SH-SY5Y (cell line): Measurements from ENCODE around the gene BCO2.

Experiments used
- GATA2 ChIP-seq: IDR thresholded peaks from 2 replicates; pipeline ENCODE4 v1.6.1; 2011; ENCODE audit warnings: mild to moderate bottlenecking, low read depth, low read length
- GATA3 ChIP-seq: IDR thresholded peaks from 2 replicates; pipeline ENCODE4 v1.6.1; 2011; ENCODE audit warnings: low read depth, mild to moderate bottlenecking, low read length, moderate library complexity

DNA sequence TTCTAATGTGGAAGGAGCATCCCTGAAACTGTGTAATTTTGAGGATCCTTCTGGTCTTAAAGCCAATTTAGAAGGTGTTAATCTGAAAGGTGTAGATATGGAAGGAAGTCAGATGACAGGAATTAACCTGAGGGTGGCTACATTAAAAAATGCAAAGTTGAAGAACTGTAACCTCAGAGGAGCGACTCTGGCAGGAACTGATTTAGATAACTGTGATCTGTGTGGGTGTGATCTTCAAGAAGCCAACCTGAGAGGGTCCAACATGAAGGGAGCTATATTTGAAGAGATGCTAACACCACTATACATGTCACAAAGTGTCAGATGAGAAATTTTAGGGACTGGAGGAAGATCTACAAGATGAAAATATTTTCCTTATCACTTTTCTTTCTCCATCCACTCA lies 7.6 kb downstream of the BCO2 start:
- no peak for TF ChIP-seq GATA2
- no peak for TF ChIP-seq GATA3
